Keratinocyte (primary cell): ENCODE measurements around the gene CACFD1. TPM values are rescaled to one million over a fixed set of nuclear protein-coding genes. Genes with fewer than 3 reads are reported as not detected.

Experiments
- DNase-seq: peaks from one replicate; pipeline ENCODE4 v3.0.0-alpha.2; 2011; ENCODE audit warnings: low read depth, missing footprints, low spot score
- FAIRE-seq: peaks from 2 replicates; lab custom pipeline; 2011; peaks lifted over from hg19 to GRCh38; lab: Jason Lieb, UNC
- H2AFZ ChIP-seq: 2 replicates; pipeline ENCODE4 v1.6.0; 2012; ENCODE audit warnings: low read length, control low read depth, inconsistent platforms; ENCODE audit not compliant: control insufficient read depth
- H3K27ac ChIP-seq: 2 replicates; pipeline ENCODE4 v1.5.1; 2011; ENCODE audit warnings: low read length; ENCODE audit not compliant: control insufficient read depth, insufficient read depth
- H3K27me3 ChIP-seq: 3 replicates; pipeline ENCODE4 v1.6.0; 2011; ENCODE audit warnings: low read length; ENCODE audit not compliant: control insufficient read depth, insufficient read depth; ENCODE audit errors: extremely low read depth
- H3K36me3 ChIP-seq, 2 experiments: 2 replicates in 1 of 2; 3 replicates in 1 of 2; pipeline ENCODE4 v1.5.1; 2011; ENCODE audit warnings: low read length in 2 of 2, mild to moderate bottlenecking in 1 of 2; ENCODE audit not compliant: control insufficient read depth in 2 of 2, insufficient read depth in 2 of 2; ENCODE audit errors: extremely low read depth in 1 of 2
- H3K4me1 ChIP-seq: 3 replicates; pipeline ENCODE4 v1.5.1; 2011; ENCODE audit warnings: low read length; ENCODE audit not compliant: control insufficient read depth, insufficient read depth; ENCODE audit errors: extremely low read depth
- H3K4me2 ChIP-seq: 3 replicates; pipeline ENCODE4 v1.6.0; 2011; ENCODE audit warnings: low read depth, low read length; ENCODE audit not compliant: control insufficient read depth, insufficient read depth; ENCODE audit errors: extremely low read depth
- H3K4me3 ChIP-seq, 3 experiments: fragments of 200-600 bp in 1 of 3; sonication (generic) in 1 of 3; 2 replicates in 2 of 3; 3 replicates in 1 of 3; pipeline ENCODE4 v1.5.1; 2011 to 2016; ENCODE audit warnings: low read length in 3 of 3, mild to moderate bottlenecking in 3 of 3, control low read depth in 2 of 3, inconsistent platforms in 1 of 3, low read depth in 1 of 3, mixed read lengths in 1 of 3, mixed run types in 1 of 3, moderate library complexity in 1 of 3; ENCODE audit not compliant: control insufficient read depth in 2 of 3, insufficient read depth in 2 of 3; ENCODE audit errors: extremely low read depth in 1 of 3
- H3K79me2 ChIP-seq: 2 replicates; pipeline ENCODE4 v1.6.0; 2012; ENCODE audit warnings: low read length; ENCODE audit not compliant: control insufficient read depth, insufficient read depth
- H3K9ac ChIP-seq: 3 replicates; pipeline ENCODE4 v1.6.0; 2011; ENCODE audit warnings: low read length; ENCODE audit not compliant: control insufficient read depth, insufficient read depth; ENCODE audit errors: extremely low read depth
- H3K9me1 ChIP-seq: 3 replicates; pipeline ENCODE4 v1.6.0; 2011; ENCODE audit warnings: low read length; ENCODE audit not compliant: control insufficient read depth, insufficient read depth; ENCODE audit errors: extremely low read depth
- H3K9me3 ChIP-seq: 2 replicates; pipeline ENCODE4 v1.5.1; 2012; ENCODE audit warnings: low read depth, low read length; ENCODE audit not compliant: control insufficient read depth
- H4K20me1 ChIP-seq: 3 replicates; pipeline ENCODE4 v1.6.0; 2011; ENCODE audit warnings: low read length; ENCODE audit not compliant: control insufficient read depth, insufficient read depth; ENCODE audit errors: extremely low read depth
- CTCF ChIP-seq, 3 experiments: IDR thresholded peaks in 1 of 3; conservative IDR thresholded peaks in 1 of 3; optimal IDR thresholded peaks in 1 of 3; 2 replicates in 2 of 3; 3 replicates in 1 of 3; pipeline versions ENCODE3 to v1.5.1; 2011; ENCODE audit warnings: low read length in 3 of 3, mild to moderate bottlenecking in 3 of 3, moderate library complexity in 2 of 3, control low read depth in 1 of 3, inconsistent platforms in 1 of 3; ENCODE audit not compliant: insufficient read depth in 2 of 3; ENCODE audit errors: extremely low read depth in 1 of 3
- EZH2 ChIP-seq: IDR thresholded peaks from one replicate; pipeline ENCODE4 v1.6.1; 2012; ENCODE audit warnings: inconsistent platforms, mild to moderate bottlenecking, low read length, moderate library complexity
- dilution Hi-C: fragments of 300-500 bp; cut with MboI; formaldehyde crosslinking; loops from one replicate; pipeline ENCODE4 v1.7.0; 2020; ENCODE audit warnings: low sequenced_read_pairs; ENCODE audit not compliant: extremely low pct_ligation_motif_present
- polyA plus RNA-seq, 5 experiments: library from polyadenylated mRNA; depleted of rRNA in 3 of 5; stranded (reverse) in 3 of 5; stranded (forward) in 1 of 5; unstranded in 1 of 5; fragments of >200 nt; gene quantifications; 1 replicate in 1 of 5; 2 replicates in 3 of 5; 3 replicates in 1 of 5; pipeline versions ENCODE4 v1.2.1 to v1.2.3, GENCODE V29; 2011 to 2012; ENCODE audit warnings: missing spikeins in 2 of 5, low read depth in 1 of 5, low replicate concordance in 1 of 5

CACFD1 gene
- polyA plus RNA-seq, 1 donor (not counting 4 experiments of a cell fraction or from before 2014, with no cell fraction given): 3.4 TPM

GRCh38 chr9:133461975-133462374 is 2.2 kb downstream of the CACFD1 start:
- no peaks in the 10 kb centered on the region for H3K9me3 ChIP-seq
- FAIRE-seq (no peak), DNase-seq (no peak)
- no peak overlapping the region for H2AFZ ChIP-seq
- H3K4me1 ChIP-seq: peaks cover 5% of the 10 kb centered on the region
- peaks cover 0 to 3% of the 10 kb centered on the region in 2 experiments for H3K36me3 ChIP-seq
- H3K4me3 ChIP-seq: no peak overlapping the region
- H3K9me1 ChIP-seq: peaks cover 4% of the 10 kb centered on the region
- H4K20me1 ChIP-seq: no peaks in the 10 kb centered on the region
- no peak for TF ChIP-seq EZH2
- no peak for TF ChIP-seq CTCF (optimal IDR thresholded peaks at IDR 0.05 in 1 of 3, IDR thresholded peaks at IDR 0.05 in 1 of 3, conservative IDR thresholded peaks at IDR 0.05 in 1 of 3; ENCODE audit: extremely low read depth in 1 of 3, insufficient read depth in 2 of 3, low read length in 3 of 3)
- no peaks in the 10 kb centered on the region for H3K79me2 ChIP-seq
- H3K27me3 ChIP-seq: no peaks in the 10 kb centered on the region
- dilution Hi-C loops: no loop called here
- no peak overlapping the region for H3K4me2 ChIP-seq
- no peak overlapping the region for H3K9ac ChIP-seq
- no peak overlapping the region for H3K27ac ChIP-seq

- no peaks in the 10 kb centered on the region for H3K9me3 ChIP-seq
- H3K9me1 ChIP-seq: peaks cover 4% of the 10 kb centered on the region
- H3K79me2 ChIP-seq: no peaks in the 10 kb centered on the region
- peak; percentile 52 to 65 (median 56) for TF ChIP-seq CTCF (optimal IDR thresholded peaks at IDR 0.05 in 1 of 3, IDR thresholded peaks at IDR 0.05 in 1 of 3, conservative IDR thresholded peaks at IDR 0.05 in 1 of 3; ENCODE audit: extremely low read depth in 1 of 3, insufficient read depth in 2 of 3, low read length in 3 of 3)
- no peak for TF ChIP-seq EZH2
- FAIRE-seq: no peak
- H4K20me1 ChIP-seq: no peaks in the 10 kb centered on the region
- no peak for DNase-seq
- H3K4me3 ChIP-seq: no peak overlapping the region
- H3K27me3 ChIP-seq: no peaks in the 10 kb centered on the region
- H3K27ac ChIP-seq: no peak overlapping the region
- peaks cover 5% of the 10 kb centered on the region for H3K4me1 ChIP-seq
- no peak overlapping the region for H3K9ac ChIP-seq
- no peak overlapping the region for H3K4me2 ChIP-seq
- H3K36me3 ChIP-seq: peaks cover 0 to 3% of the 10 kb centered on the region in 2 experiments
- no peak overlapping the region for H2AFZ ChIP-seq
- dilution Hi-C loops: no loop called here
Measured at GRCh38 chr9:133463234-133463863, 3.6 kb downstream of the CACFD1 start.
